Adrenal gland (tissue), 12 donors: ENCODE data around the gene DDX59. TPM values are rescaled to one million over a fixed set of nuclear protein-coding genes. Genes with fewer than 3 reads are reported as not detected.
"Not testable (repeated sequence)": the region's sequence is repeated elsewhere in the genome, so short reads cannot be mapped to it uniquely, and the experiment has no call there.

Experiments
- DNase-seq, 7 donors: peaks; one replicate each; pipeline ENCODE4 v3.0.0-alpha.2; 2019 to 2020
- H3K27ac ChIP-seq, 5 donors: fragments of 200-600 bp; sonication (generic) in 4 of 5; 1 replicate in 3 of 5; 2 replicates in 2 of 5; pipeline versions ENCODE4 v1.5.1 to v1.8.0; 2016 to 2020; ENCODE audit warnings: mild to moderate bottlenecking in 1 of 5
- H3K27me3 ChIP-seq: fragments of 200-600 bp; 2 replicates; pipeline ENCODE4 v1.8.0; 2021
- H3K36me3 ChIP-seq, 2 donors: fragments of 200-600 bp; replicated peaks in 1 of 2; 1 replicate in 1 of 2; 2 replicates in 1 of 2; pipeline versions ENCODE4 v1.5.1 to v1.8.0; 2018 to 2022
- H3K4me1 ChIP-seq, 2 donors: fragments of 200-600 bp; replicated peaks in 1 of 2; 1 replicate in 1 of 2; 2 replicates in 1 of 2; pipeline versions ENCODE4 v1.5.1 to v1.8.0; 2018 to 2021
- H3K4me3 ChIP-seq, 4 donors: fragments of 200-600 bp; sonication (generic) in 3 of 4; one replicate each; pipeline ENCODE4 v1.5.1; 2016 to 2018
- H3K9me3 ChIP-seq, 3 donors: fragments of 200-600 bp; sonication (generic) in 1 of 3; replicated peaks in 1 of 3; 1 replicate in 2 of 3; 2 replicates in 1 of 3; pipeline versions ENCODE4 v1.5.1 to v1.8.0; 2016 to 2021
- CTCF ChIP-seq, 6 experiments: fragments of 450-650 bp in 4 of 6; fragments of 200-600 bp in 2 of 6; sonication (generic) in 1 of 6; IDR thresholded peaks; 1 replicate in 5 of 6; 2 replicates in 1 of 6; pipeline versions ENCODE4 v1.5.1 to v1.8.0; 2016 to 2021; ENCODE audit warnings: antibody characterized with exemption in 6 of 6, mild to moderate bottlenecking in 2 of 6, moderate library complexity in 1 of 6
- POLR2A ChIP-seq, 2 donors: fragments of 450-650 bp; IDR thresholded peaks; one replicate each; pipeline ENCODE4 v1.6.1; 2017; ENCODE audit warnings: antibody characterized with exemption in 2 of 2, mild to moderate bottlenecking in 2 of 2, moderate library complexity in 1 of 2
- WGBS, 4 donors: extraction: QIAGEN DNeasy Blood & Tissue Kit in 2 of 4; methylation state at CpG; one replicate each; pipeline versions ENCODE4 v1.1.5 to v1.1.7; 2013 to 2017; 5-methylcytosine and 5-hydroxymethylcytosine counted together
- intact Hi-C, 2 donors: fragments of 100-400 bp; cut with DNase I; formaldehyde crosslinking; loops; one replicate each; pipeline versions ENCODE4 v1.14.1 to v1.15.0; 2022 to 2023
- polyA plus RNA-seq, 3 donors: library from polyadenylated mRNA; stranded (reverse); fragments of 200-250 nt in 2 of 3; fragments of 350-450 nt in 1 of 3; fragmentation: Illumina TruSeq in 1 of 3; extraction: RNeasy Lipid Tissue Mini Kit (QIAGEN cat#74804) in 1 of 3; gene quantifications; one replicate each; pipeline ENCODE4 v1.2.3, GENCODE V29; 2013 to 2014
- total RNA-seq, 9 donors: library from RNA; depleted of rRNA in 4 of 9; stranded (reverse); fragments of >200 nt in 4 of 9; fragments of 120-200 nt in 1 of 9; fragmentation: NEBNext Ultra II Directional in 1 of 9; extraction: Animal tissue kit (Norgen Biotek cat#: 25700) in 1 of 9; gene quantifications; one replicate each; pipeline versions ENCODE4 v1.1.0 to v1.2.4, GENCODE V29; 2013 to 2023
- donor health status: healthy with polysubstance abuse.
- donor health status: Bipolar disorder and iron deficiency.
- donor health status: DM: yes; HTN: yes; CAD: no.
- donor health status: DM: no; HTN: no; CAD: no.
- donor health status: DM: no; HTN: no; CAD: no.
- donor health status: DM: yes; HTN: yes; CAD: no.

Gene DDX59
- total and polyA plus RNA-seq, 12 donors = 13.5 to 46.1 (median 25.1) TPM

- Histone ChIP-seq H3K27ac (no peak overlapping the region), H3K9me3 (no peaks in the 10 kb centered on the region), H3K36me3 (no peaks in the 10 kb centered on the region), H3K27me3 (no peaks in the 10 kb centered on the region), H3K4me1 (peaks cover 26% of the 10 kb centered on the region in 2 donors), H3K4me3 (no peak overlapping the region)
- DNase-seq = no peak
- intact Hi-C loops = no loop called here
- 80 to 85% (median 82%) methylated on average over 7 of the region's 7 CpGs for WGBS, 4 donors
- TF ChIP-seq POLR2A (IDR thresholded peaks at IDR 0.05) = no peak
- TF ChIP-seq CTCF (IDR thresholded peaks at IDR 0.05) = no peak
Observed at GRCh38 chr1:200638073-200638472, 31.6 kb downstream of the DDX59 start.

- Histone ChIP-seq H3K9me3 (no peaks in the 10 kb centered on the region), H3K4me1 (peaks cover 22% of the 10 kb centered on the region in 2 donors), H3K27ac (no peak overlapping the region), H3K4me3 (no peak overlapping the region), H3K27me3 (no peaks in the 10 kb centered on the region), H3K36me3 (no peaks in the 10 kb centered on the region)
- intact Hi-C loops = no loop called here
- WGBS, 4 donors = 74 to 84% (median 78%) methylated on average over 2 of the region's 2 CpGs
- TF ChIP-seq CTCF (IDR thresholded peaks at IDR 0.05) = no peak
- no peak for TF ChIP-seq POLR2A (IDR thresholded peaks at IDR 0.05)
- DNase-seq = no peak
Observed at GRCh38 chr1:200636681-200637080, 33.0 kb downstream of the DDX59 start.

- intact Hi-C loops = no loop called here
- no peaks in the 10 kb centered on the region for H3K27me3 ChIP-seq
- no peaks in the 10 kb centered on the region for H3K9me3 ChIP-seq
- no peak for DNase-seq
- no peaks in the 10 kb centered on the region for H3K36me3 ChIP-seq
- TF ChIP-seq CTCF (IDR thresholded peaks at IDR 0.05) (no peak), POLR2A (IDR thresholded peaks at IDR 0.05) (no peak)
- H3K4me1 ChIP-seq = peaks cover under 1% of the 10 kb centered on the region in 2 donors
- WGBS, 4 donors = 43 to 90% (median 65%) methylated on average over 1 to 2 of the region's 2 CpGs
- H3K4me3 ChIP-seq = no peak overlapping the region
- H3K27ac ChIP-seq = no peak overlapping the region
Observed at GRCh38 chr1:200634261-200635122, 35.2 kb downstream of the DDX59 start.

GRCh38 chr1:200631375-200631774 is 38.3 kb downstream of the DDX59 start:
- H3K27me3 ChIP-seq = no peaks in the 10 kb centered on the region
- DNase-seq = no peak
- no peaks in the 10 kb centered on the region for H3K9me3 ChIP-seq
- intact Hi-C loops = no loop called here
- no peak for TF ChIP-seq POLR2A (IDR thresholded peaks at IDR 0.05)
- no peak for TF ChIP-seq CTCF (IDR thresholded peaks at IDR 0.05)
- 82 to 100% (median 87%) methylated on average over 1 of the region's 1 CpG for WGBS, 4 donors
- no peaks in the 10 kb centered on the region for H3K36me3 ChIP-seq
- peaks cover 0 to 3% of the 10 kb centered on the region in 2 donors for H3K4me1 ChIP-seq
- no peak overlapping the region for H3K27ac ChIP-seq
- H3K4me3 ChIP-seq = no peak overlapping the region

- WGBS, 4 donors = 96 to 98% (median 97%) methylated on average over 8 of the region's 8 CpGs
- H3K4me1 ChIP-seq, intact Hi-C loops: not testable (repeated sequence)
Observed at GRCh38 chr1:200630515-200630899, 39.2 kb downstream of the DDX59 start.

More at GRCh38 chr1:200630515-200630899, 39.2 kb downstream of the DDX59 start:
- not testable (repeated sequence) for H3K9me3 ChIP-seq, H3K4me3 ChIP-seq, H3K27me3 ChIP-seq, H3K27ac ChIP-seq, H3K36me3 ChIP-seq, DNase-seq
